WERI-Rb-1 (cell line): ENCODE measurements around the gene FMOD.
A peak's percentile ranks its signal among the peaks of the same experiment; 100 is the strongest.

Experiments used
- DNase-seq: peaks from one replicate; pipeline ENCODE4 v3.0.0-alpha.2; 2020
- H3K27ac ChIP-seq: fragments of 250-450 bp; sonication (Bioruptor Pico); 2 replicates; pipeline ENCODE4 v1.5.1; 2020; ENCODE audit warnings: mild to moderate bottlenecking, moderate library complexity
- H3K27me3 ChIP-seq: fragments of 250-450 bp; sonication (Bioruptor Pico); 2 replicates; pipeline ENCODE4 v1.5.1; 2021; ENCODE audit warnings: mild to moderate bottlenecking, low read depth, moderate library complexity; ENCODE audit not compliant: insufficient read depth, severe bottlenecking
- H3K36me3 ChIP-seq: fragments of 250-450 bp; sonication (Bioruptor Pico); 2 replicates; pipeline ENCODE4 v1.5.1; 2020; ENCODE audit warnings: mild to moderate bottlenecking, moderate library complexity
- H3K4me3 ChIP-seq: 2 replicates; pipeline ENCODE4 v1.5.1; 2011; ENCODE audit warnings: low read depth, mild to moderate bottlenecking, control low read depth, low read length
- H3K9me3 ChIP-seq: fragments of 250-450 bp; sonication (Bioruptor Pico); 2 replicates; pipeline ENCODE4 v1.5.1; 2021; ENCODE audit warnings: mild to moderate bottlenecking, moderate library complexity; ENCODE audit not compliant: severe bottlenecking
- TF ChIP-seq, protein P1 (sequence below): IDR thresholded peaks from 2 replicates; pipeline ENCODE4 v1.5.1; 2011; ENCODE audit warnings: low read depth, mild to moderate bottlenecking, control low read depth, inconsistent platforms, low read length

FMOD gene

DNA sequence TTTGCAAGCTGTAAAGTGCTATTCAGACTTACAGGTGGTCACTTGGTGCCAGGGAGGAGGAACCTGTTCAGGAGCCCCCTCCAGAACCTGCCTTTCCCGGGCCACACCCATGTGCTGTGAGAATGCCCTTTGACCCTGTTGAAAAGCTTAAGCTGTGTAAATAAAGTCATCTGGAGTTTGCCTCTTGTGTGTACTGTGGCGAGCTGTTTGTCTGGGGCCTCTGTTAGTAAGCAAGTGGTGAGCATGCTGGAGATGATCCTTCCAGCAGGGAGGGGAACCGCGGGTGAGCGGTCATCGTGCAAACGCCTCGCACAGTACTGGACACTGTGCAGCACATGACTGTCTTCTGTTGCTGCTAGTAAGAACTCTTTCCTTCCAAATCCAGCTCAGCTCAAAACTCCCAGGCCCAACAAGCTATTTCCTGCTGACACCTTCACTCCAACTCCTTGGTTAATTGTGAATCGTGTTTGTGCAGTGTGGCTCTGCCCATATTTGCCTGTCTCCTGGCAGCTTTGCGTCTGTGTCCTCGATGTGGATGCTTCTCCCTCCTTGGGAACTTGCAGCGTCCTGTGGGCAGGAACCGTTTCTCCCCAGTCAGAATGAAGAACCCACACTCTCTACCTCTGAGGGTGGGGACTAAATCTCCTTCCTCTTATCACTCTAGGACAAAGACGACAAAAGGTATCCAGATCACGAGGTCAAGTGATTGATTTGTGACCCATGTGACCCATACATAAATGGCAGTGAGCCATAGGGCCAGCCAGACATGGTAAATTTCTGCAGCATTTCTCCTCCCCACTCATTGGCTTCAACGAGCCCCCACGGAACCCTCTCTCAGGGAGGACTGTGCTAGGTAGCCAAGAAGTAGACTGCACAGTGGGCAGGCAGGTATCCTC, 59.5 kb downstream of the FMOD start:
- Histone ChIP-seq H3K9me3 (no peaks in the 10 kb centered on the region), H3K36me3 (no peaks in the 10 kb centered on the region), H3K4me3 (no peak overlapping the region), H3K27me3 (no peaks in the 10 kb centered on the region), H3K27ac (peak overlapping the region; percentile 82)
- TF ChIP-seq, protein P1, sequence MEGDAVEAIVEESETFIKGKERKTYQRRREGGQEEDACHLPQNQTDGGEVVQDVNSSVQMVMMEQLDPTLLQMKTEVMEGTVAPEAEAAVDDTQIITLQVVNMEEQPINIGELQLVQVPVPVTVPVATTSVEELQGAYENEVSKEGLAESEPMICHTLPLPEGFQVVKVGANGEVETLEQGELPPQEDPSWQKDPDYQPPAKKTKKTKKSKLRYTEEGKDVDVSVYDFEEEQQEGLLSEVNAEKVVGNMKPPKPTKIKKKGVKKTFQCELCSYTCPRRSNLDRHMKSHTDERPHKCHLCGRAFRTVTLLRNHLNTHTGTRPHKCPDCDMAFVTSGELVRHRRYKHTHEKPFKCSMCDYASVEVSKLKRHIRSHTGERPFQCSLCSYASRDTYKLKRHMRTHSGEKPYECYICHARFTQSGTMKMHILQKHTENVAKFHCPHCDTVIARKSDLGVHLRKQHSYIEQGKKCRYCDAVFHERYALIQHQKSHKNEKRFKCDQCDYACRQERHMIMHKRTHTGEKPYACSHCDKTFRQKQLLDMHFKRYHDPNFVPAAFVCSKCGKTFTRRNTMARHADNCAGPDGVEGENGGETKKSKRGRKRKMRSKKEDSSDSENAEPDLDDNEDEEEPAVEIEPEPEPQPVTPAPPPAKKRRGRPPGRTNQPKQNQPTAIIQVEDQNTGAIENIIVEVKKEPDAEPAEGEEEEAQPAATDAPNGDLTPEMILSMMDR = no peak
- peak; percentile 69 for DNase-seq
